GM21526 (cell line): ENCODE measurements around the gene FRMD5.

Source experiments
- ATAC-seq: cut with Tn5 transposase; IDR thresholded peaks from one replicate; pipeline ENCODE4 v1.9.1; 2021; ENCODE audit warnings: moderate library complexity; ENCODE audit not compliant: unreplicated experiment, low FRiP score

FRMD5 gene

DNA sequence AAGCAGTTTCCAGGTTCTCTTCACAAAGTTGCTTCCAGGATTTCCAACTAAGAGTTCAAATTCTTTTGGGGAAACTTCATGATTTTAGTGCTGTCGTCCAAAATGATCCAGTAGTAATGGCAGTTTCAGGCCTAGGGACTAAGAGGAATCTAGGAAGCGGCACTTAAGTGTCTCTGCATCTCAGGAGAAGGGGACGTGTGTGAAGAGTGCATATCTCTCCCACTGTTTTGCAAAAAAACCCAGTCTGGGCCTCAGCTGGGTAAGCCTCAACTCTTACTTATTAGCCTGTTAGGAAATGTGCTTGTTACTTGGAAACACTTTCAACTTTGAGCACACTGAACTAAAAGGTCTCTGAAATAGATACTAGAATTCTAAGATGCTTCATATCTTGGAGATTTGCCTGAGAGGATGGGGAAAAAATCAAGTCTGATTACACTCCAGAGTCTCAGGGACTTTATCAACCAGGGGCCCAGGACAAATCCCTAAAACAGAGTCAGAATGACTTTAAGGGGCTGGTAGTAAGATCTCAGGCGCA, 286.5 kb downstream of the FRMD5 start:
- no peak for ATAC-seq

DNA sequence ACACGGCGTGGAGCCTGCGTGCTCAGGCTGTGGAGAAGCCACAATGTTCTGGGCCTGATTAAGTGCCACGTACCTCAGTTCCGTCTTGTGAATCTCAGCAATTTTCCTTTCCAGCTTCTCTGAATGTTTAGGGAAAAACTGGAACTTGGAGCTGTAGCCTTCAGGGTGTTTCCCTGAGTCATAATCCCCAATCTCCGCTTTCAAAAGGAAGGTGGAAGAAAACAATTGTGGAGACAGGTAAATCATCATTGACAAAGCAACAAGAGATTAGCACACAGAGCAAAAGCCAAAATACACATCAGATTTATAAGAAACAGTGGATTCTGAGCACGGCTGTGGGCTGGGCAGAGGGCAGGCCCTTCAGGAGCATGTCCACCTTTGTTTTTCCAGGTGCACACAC, 289.3 kb downstream of the FRMD5 start:
- ATAC-seq, result no peak

DNA sequence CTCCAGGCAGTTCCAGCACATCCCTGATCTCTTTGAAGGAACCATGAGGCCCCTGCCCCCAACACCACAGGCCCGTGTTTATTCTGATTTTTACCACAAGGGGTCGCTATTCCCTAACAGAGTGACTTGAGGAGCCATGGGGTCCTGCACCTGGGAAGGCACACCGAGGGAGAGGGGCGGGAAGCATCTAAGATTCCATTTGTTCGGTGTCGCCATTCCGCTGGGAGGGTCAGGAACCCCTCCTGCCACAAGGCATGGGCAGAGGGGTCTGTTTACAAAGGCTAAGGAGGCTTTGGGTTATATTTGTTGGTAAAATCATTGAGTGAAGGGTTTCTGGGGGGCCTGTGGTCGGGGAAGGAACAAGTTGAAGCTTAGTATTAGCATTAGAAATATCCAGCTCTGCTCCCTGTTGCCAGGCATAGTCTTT, 291.2 kb downstream of the FRMD5 start:
- ATAC-seq, result peak; percentile 65

DNA sequence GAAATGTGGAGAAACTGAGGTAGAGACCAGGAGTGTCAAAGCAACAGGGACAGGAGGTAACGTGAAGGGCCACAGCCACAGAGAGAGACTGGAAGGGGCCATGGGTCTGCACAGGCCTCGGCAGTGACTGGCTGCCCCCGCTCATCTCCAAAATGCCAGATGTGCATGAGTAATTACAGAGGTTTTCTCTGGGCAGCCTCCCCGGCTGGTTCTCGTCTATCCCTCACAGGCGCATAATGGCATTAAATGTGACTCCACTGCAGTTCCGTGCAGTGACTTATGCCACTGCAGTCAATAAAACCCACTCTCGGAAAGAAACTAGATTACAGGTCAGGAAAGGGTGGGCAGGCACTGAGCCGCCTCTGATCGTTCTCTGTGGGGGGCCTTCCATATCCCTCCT, 293.6 kb downstream of the FRMD5 start:
- ATAC-seq, result no peak

DNA sequence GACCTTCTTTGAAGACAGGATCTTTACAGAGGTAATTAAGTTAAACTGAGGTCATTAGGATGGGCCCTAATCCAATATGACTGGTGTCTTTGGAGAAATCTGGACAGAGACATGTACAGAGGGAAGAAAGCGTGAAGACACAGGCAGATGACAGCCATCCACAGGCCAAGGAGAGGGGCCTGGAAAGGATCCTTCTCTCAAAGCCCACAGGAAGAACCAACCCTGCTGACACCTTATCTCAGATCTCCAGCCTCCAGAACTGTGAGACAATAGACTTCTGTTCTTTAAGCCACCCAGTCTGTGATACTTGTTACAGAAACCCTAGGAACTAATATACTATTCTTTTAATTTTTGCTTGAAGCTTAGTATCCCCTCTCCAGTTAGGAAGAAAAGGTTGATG, 294.1 kb downstream of the FRMD5 start:
- ATAC-seq, result no peak

DNA sequence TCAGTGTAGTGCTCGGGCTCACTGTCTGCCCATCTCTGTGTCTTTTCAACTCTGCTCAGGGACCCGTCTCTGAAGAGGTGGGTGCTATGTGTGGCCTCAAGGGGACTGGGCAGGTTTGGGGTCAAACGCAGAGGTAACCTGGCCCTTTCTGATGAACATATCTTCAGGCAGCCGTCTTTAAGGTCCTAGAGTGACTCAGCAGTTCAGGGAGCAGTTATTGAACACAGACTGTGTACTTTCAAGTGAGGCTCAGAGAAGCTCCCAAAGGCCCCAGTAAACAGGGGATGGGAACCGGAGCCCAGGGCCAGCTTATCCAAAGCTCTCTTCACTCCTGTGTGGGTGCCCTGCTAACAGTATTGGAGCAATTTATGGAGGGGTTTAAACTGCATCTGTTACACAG, 295.1 kb downstream of the FRMD5 start:
- no peak for ATAC-seq

DNA sequence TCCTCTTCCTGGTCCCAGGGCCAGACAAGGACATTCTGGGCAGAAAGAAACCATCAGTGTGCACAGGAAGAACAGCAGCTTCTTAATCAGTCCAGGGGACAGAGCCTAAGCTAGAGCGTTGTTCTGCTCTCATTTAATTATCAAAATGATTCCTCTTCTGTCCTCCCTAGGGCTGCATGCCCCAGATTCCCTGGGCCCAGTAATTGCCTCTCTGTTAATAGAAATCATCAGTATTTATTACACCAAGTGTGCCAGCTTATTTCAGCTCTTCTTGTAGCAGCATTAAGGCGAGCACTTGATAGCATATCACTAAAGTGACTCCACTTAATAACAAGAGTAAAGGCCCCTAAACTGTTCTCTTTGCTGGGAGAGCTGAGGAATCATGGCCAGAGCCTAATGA, 296.2 kb downstream of the FRMD5 start:
- ATAC-seq, result no peak

DNA sequence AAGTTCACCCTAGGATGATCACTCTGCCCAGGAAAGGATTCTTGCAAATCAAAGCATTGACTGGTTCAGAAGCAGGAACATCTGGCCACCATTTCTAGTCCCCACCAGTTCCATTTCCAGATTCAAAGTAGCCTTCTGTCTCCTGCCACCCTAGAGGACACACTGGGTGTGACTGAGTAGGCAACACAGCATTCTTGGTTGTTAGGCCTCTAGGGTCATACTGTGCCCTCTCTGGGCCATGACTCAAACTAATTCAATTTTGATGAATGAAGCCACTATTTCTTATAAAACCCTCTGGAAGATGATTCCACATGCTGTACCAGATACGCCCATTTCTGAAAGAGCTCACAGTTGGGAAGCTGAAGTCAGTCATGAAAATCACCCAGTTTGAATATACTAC, 298.5 kb downstream of the FRMD5 start:
- ATAC-seq, result no peak

DNA sequence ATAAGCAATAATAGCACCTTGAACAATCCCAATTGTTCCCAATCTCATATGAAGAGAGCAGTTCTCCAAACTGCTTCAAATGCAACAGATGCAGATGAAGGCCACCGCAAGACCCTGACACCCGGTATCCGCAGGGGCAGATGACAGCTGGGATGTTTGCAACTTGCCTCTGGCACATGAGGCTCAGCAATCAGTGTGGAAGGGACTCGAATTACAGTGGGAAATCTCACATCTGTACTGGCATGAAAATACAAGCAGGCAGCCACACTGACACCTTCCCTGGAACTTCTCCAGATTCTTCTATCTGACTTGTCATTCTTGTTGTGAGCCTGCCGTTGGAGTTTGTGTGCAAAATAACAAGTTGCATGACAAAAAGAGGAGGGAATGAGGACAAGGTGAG, 299.5 kb downstream of the FRMD5 start:
- ATAC-seq, result no peak

DNA sequence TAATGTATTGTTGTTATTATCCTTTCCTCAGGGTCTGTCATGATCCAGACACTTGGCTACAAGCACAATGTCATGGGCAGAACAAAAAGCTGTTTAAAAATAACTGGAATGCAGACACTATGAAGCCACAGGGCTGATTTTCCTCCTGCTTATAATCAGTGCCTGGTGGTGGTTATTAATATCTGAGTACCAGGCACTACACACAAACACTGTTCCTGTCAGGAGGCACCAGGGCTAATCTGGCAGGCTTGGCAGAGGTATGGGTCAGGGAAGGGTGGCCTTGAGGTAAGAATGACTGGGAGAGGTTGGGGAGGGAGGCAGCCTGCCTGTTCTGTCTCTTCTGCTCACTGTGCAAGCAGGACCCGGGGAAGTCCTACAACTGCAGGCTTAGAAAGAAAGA, 301.1 kb downstream of the FRMD5 start:
- ATAC-seq, result no peak

DNA sequence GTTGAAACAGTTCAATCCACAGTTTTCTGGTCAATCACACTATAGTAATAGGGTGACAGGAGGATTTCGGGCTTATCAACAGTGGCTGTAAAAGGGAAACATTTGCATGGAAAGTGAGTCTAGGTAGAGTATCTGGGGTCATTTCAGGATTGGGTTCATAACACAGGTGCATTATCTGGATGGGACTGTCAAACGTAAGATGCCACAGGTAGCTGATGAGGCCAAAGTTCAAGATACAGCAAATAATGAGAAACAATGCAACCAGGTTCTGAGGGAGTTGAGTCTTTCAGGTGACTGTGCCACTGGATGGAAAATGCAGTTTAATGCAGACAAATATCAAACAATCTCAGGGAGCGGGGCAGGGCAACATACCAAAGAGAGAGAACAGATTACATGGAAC, 306.0 kb downstream of the FRMD5 start:
- ATAC-seq, result no peak

DNA sequence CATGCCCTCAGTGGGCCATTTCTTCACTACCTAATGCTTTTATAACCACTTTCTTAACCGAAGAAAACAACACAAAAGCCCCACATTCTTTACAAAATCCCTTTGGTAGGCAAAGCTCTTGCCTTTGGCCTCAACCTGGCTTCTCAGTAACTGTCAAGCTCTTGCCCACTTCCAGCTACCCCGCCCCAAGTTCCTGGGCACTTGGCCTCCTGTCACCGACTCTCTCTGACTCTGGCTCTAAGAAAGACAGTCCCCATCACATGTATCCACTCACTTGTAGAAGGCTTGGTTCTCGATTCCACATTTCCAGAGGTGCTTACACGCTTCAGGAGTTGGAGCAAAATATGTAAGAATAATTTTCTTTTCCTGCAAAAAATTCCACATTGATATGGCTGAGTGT, 307.2 kb downstream of the FRMD5 start:
- ATAC-seq, result no peak

DNA sequence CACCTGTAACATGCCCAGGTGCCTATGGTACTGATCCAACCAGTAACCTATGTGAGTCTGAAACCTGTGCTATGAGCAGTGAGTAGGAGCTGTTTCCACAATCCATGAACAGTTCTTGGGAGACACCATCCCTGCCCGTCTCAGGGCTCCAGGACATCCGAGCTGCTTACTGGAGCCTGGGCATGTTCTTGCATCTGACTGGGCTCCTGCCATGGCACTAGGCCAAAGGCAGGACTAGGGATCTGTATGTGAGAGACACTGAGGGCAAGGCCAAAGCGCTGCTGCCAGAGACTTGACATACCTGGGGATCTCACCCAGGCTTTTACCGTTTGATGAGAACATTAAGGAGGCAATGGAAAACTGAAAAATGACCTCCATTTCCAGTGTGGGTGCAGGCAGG, 308.5 kb downstream of the FRMD5 start:
- no peak for ATAC-seq

DNA sequence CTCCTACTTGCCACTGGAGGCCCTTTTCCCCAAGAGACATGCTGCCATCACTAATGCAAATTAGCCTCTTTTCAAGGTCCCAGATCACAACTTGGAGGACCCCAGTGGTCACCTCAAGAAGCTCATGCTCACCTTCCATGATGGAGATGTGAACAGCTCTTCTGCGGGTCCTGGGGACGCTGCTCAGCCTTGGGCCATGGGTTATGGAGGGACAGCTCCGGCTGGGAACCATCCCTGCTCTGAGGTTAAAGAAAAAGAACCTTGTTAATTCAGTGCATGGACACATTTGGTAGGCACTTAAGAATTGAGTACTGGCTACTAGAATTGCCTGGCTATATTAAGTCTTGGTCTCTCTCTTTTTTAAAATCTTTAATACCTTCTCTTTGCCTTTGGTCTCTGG, 311.5 kb downstream of the FRMD5 start:
- ATAC-seq, result no peak

DNA sequence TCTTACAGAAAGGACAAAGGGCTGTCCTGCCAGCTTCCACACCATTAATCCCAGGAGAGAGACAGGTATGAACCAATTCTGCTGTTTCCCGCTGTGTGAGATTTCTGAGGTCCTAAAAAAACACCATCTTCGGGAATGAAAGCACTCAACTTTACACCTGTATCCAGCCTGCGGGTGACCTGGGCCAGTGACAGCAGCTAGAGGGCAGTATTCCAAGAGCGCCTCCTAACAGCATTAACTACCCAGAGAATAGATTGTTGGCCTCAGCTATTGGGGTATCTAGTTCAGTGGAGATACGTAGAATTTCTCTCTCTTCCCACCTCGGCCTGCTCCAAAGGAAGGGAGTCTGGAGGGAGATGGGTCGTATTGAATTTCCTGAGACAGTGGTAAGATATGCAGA, 313.1 kb downstream of the FRMD5 start:
- ATAC-seq, result no peak

DNA sequence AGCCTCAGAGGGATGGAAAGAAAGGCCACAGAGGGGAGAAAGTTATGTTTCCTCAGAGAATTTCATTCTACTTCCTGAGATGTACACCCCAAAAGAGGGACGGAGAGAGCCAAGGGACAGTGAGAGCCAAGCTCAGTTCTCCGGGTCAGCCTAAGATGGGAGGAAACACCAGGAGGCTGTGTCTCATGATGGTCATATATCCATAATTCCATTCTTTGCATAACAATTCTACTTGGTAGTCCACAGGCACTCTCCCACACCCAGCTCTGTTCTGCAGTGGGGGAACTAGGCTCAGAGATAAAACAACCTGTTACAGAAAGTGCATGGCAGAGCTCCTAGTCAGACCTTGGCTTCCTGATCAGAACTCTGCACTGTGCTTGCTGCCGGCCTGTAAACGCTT, 313.8 kb downstream of the FRMD5 start:
- no peak for ATAC-seq

DNA sequence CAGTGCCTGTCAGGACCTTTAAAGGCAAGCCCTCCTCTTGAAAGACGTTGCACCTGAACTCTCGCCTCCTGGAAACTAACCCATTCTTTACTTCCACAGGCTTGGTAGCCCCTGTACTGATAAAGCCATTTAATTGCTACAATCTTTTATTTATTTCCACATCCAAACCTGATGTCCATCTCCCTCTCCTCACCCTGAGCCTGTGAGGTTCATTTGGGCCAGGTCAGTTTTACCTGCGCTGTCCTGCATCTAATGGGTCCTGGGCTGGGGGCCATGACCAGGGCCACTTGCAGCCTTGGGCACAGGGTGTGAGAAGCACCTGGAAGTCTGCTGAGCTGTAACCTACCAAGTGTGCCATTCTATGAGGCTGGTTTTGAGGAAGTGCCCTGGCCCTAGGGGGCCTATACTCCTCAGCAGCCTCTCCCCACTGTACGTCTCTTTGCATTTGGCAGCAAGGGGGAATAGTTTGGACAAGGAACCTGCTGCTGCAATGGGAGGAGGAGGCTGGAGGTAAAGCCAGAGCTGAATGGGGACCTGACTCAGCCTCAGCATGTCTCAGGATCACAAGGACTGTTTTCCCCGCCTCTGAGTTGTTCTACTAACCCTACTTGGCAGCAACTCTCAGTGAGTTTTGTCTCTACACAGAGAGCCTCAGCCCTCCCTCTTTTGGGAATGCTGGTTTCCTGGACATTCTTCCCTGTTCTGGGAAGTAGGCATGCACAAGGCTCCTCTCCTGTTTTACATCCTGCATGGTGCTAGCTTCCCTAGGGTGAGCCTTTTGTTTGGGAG, 314.5 kb downstream of the FRMD5 start:
- ATAC-seq, result no peak

DNA sequence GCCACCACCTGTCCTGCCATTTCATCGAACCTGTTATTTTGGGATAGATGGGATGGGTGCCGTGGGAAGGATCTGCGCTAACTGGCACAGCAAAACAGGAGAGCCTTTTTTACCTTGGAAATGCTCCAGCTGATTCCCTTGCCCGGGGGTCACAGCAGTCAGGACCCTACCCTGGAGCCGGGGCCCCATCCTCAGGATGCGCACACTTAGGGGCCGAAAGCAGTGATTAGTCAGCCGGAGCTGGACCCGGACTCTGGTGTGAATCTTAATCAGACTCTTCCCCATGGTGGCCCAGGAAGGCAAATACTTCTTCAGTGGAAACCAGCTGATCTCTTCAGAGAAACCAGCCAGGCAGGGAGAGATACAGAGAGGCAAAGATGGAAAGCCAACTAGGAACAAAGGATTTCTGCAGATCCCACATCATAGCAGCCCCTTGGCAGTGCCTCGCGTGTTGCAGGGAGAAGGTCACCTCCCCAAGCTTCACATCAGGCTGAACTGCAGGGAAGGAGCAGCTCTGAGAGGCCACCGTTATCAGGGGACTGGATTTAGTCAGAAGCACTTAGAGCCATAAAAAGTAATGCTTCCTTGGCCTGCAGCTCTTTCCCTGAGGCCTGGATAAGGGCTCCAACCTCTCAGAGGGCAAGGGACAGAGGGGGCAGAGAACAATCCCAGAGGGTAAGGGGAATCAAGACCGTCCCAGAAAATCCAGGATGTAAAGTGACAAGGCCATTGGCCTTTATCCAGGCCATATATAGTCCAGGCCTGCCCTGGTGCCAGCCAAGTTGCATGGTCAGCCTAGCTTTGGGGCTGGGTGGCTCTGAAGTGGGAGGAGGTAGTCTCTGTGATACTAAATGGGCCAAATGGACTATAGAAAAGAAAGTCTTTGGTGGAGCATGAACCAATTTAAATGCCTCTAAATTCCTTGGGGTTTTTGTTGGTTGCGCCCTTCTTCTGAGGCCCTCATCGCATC, 315.4 kb downstream of the FRMD5 start:
- no peak for ATAC-seq

DNA sequence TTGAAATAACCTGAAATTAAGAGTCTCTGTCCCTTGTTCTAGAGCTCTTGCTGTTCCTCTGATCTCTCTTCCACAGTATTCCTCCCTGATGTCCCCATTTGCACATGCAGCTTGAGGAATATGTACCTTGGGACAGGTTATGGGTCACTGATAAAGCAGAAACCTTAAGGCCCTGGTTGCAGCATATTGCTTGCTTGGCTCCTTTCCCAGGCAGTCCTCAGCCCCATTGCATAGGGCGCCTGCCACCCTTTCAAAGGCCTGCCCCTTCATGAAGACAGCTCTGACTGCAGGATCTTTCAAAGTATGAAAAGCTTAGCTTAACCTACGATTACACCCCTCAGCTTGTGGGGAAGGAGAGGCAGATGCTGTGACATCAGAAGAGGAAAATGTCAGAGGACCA, 316.6 kb downstream of the FRMD5 start:
- no peak for ATAC-seq

DNA sequence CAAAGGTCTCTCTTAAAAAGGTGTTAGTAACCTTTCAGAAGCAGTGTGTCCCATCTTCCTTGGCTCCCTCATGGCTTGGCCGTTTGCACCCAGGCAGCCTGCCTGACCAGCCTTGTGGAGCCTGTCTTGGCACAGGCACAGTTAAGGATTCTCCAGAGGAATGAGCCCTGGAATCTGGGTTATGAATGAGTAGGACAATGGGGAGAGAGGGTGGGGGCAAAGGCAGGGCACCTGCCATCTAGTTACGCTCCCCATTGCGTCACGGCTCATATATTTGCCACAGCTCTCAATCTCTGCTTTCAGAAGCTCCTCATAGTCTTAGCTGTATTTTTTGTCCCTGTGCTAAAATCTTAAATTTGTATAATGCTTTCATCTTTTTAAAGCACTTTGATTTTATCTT, 317.7 kb downstream of the FRMD5 start:
- no peak for ATAC-seq

DNA sequence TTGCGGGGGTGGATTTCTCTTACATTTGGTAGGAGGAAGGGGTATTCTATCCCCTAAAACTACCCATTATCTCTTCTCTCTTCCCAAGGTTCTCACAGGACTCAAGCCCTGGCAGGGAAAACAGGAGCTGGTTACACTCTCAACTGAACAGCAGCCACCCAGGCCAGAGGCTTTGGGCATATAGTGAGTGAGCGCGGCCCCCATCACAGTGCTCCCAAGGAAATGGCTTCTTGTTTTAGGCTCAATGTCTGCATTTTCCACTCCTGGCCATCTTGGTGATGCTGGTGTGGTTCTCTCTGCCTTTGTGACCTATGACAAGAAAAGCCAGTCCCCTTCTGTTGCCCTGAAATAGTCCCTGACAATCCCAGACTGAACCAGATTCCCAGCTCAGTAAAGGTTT, 318.2 kb downstream of the FRMD5 start:
- no peak for ATAC-seq
